Ovary (tissue), 3 donors: Measurements from ENCODE around the gene MBP.

Experiments used
- CTCF ChIP-seq, 3 donors: fragments of 450-650 bp in 2 of 3; fragments of 200-600 bp in 1 of 3; IDR thresholded peaks; one replicate each; pipeline versions ENCODE4 v1.5.1 to v1.8.0; 2016 to 2022; ENCODE audit warnings: antibody characterized with exemption in 3 of 3, mild to moderate bottlenecking in 1 of 3
- EP300 ChIP-seq: sonication (generic); formaldehyde crosslinking; IDR thresholded peaks from one replicate; pipeline ENCODE4 v1.6.1; 2017; ENCODE audit warnings: antibody characterized with exemption
- POLR2A ChIP-seq: fragments of 450-650 bp; IDR thresholded peaks from one replicate; pipeline ENCODE4 v1.6.1; 2017; ENCODE audit warnings: antibody characterized with exemption, mild to moderate bottlenecking, moderate library complexity
- donor health status: DM: no; HTN: no; CAD: no.

DNA sequence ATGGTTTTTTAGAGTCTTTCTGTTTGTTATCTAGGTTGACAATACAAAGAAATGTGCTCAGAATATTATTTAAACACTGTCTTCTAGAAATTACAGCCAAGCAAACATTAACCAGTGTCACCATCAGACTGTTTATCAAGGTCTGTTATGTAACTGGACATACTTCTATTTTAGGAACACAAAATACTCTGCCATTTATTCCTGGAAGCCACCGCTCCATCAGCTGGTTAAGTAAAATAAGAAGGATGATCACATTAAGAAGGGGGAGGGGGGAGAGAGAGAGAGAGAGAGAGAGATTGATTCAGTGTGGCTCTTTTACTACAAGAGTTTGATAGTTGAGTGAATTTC lies 47.9 kb downstream of the MBP start:
- no peak for TF ChIP-seq POLR2A
- no peak for TF ChIP-seq CTCF (IDR thresholded peaks at IDR 0.05)
- TF ChIP-seq EP300: no peak
